Left ventricle myocardium inferior (tissue), 1 donor: ENCODE measurements around the gene LTBP4. TPM values are rescaled to one million over a fixed set of nuclear protein-coding genes. Genes with fewer than 3 reads are reported as not detected.

Experiments used
- DNase-seq: peaks from one replicate; pipeline ENCODE4 v3.0.0-alpha.2; 2020
- H3K27ac ChIP-seq: fragments of 200-600 bp; replicated peaks from 2 replicates; pipeline ENCODE4 v1.8.0; 2021
- H3K27me3 ChIP-seq: fragments of 200-600 bp; 2 replicates; pipeline ENCODE4 v1.8.0; 2021; ENCODE audit warnings: low read depth
- H3K36me3 ChIP-seq: fragments of 200-600 bp; 2 replicates; pipeline ENCODE4 v1.8.0; 2021
- H3K4me1 ChIP-seq: fragments of 200-600 bp; 2 replicates; pipeline ENCODE4 v1.8.0; 2021
- H3K4me3 ChIP-seq: fragments of 200-600 bp; 2 replicates; pipeline ENCODE4 v1.8.0; 2021; ENCODE audit warnings: mild to moderate bottlenecking, moderate library complexity
- H3K9me3 ChIP-seq: fragments of 200-600 bp; replicated peaks from 2 replicates; pipeline ENCODE4 v1.8.0; 2021
- intact Hi-C: fragments of 100-400 bp; cut with micrococcal nuclease; formaldehyde crosslinking; loops from one replicate; pipeline ENCODE4 v1.11.0; 2022
- total RNA-seq: library from RNA; stranded (reverse); fragmentation: NEBNext Ultra II Directional; extraction: Animal tissue kit (Norgen Biotek cat#: 25700); gene quantifications from one replicate; pipeline ENCODE4 v1.2.1, GENCODE V29; 2021
- TF ChIP-seq, protein P1 (sequence below): fragments of 200-600 bp; IDR thresholded peaks from 2 replicates; pipeline ENCODE4 v1.8.0; 2021; ENCODE audit warnings: antibody characterized with exemption, mild to moderate bottlenecking, borderline replicate concordance
- donor health status: DM: no; HTN: yes; CAD: no; lungs with severe emphysema.

LTBP4 gene
- total RNA-seq, 1 donor from 2014 or later: 260 TPM

DNA sequence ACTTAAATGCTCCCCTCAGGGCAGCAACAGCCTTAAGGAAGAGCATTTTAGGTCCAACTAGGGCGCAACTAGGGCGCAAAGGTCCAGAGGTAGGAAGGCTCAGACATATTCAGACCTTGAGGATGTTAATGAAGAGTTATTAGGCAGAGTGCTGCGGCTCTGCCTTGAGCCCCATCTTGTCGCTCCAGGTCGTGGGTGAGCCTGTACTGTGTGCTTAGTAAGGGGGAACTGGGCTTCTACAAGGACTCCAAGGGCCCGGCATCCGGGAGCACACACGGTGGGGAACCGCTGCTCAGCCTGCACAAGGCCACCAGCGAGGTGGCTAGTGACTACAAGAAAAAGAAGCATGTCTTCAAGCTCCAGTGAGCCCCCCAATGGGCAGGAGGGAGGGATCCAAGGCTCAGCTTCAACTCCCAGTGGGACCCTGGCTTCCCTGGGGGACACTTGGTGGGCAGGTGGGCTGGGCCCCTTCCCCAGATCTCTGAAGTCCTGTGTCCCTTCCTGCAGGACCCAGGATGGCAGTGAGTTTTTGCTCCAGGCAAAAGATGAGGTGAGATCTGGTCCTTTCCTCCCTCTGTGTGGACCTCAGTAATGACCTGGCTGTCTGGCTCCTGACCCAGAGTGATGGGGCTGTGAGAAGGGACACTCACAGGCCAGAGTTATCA lies 29.2 kb upstream of the LTBP4 start:
- peaks cover 19% of the 10 kb centered on the region for H3K27me3 ChIP-seq

DNA sequence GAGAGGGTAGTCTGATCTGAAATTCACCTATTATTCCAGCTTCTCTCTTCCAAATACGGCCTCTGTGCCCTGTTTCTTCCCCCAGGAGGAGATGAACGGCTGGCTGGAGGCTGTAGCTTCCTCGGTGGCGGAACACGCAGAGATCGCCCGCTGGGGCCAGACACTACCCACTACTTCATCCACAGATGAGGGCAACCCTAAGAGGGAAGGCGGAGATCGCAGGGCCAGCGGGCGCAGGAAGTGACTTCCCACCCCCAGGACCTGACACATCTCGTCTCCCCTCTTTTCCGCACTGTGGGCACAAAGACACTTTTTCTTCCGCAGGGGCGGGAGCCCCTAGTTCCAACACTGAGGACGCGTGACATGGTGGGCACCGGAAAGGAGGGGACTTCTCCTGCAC lies 25.8 kb upstream of the LTBP4 start:
- TF ChIP-seq, protein P1, sequence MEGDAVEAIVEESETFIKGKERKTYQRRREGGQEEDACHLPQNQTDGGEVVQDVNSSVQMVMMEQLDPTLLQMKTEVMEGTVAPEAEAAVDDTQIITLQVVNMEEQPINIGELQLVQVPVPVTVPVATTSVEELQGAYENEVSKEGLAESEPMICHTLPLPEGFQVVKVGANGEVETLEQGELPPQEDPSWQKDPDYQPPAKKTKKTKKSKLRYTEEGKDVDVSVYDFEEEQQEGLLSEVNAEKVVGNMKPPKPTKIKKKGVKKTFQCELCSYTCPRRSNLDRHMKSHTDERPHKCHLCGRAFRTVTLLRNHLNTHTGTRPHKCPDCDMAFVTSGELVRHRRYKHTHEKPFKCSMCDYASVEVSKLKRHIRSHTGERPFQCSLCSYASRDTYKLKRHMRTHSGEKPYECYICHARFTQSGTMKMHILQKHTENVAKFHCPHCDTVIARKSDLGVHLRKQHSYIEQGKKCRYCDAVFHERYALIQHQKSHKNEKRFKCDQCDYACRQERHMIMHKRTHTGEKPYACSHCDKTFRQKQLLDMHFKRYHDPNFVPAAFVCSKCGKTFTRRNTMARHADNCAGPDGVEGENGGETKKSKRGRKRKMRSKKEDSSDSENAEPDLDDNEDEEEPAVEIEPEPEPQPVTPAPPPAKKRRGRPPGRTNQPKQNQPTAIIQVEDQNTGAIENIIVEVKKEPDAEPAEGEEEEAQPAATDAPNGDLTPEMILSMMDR: no peak
- peaks cover 9% of the 10 kb centered on the region for H3K36me3 ChIP-seq
- H3K9me3 ChIP-seq: no peaks in the 10 kb centered on the region
- H3K27ac ChIP-seq: no peak overlapping the region
- H3K27me3 ChIP-seq: no peaks in the 10 kb centered on the region
- H3K4me1 ChIP-seq: peaks cover 24% of the 10 kb centered on the region
- intact Hi-C loops: no loop called here
- DNase-seq: no peak
- H3K4me3 ChIP-seq: no peak overlapping the region

More for the DNA sequence above, 29.2 kb upstream of the LTBP4 start:
- no peaks in the 10 kb centered on the region for H3K36me3 ChIP-seq
- TF ChIP-seq, protein P1: no peak
- H3K27ac ChIP-seq: no peak overlapping the region
- no peak for DNase-seq
- no peak overlapping the region for H3K4me3 ChIP-seq
- intact Hi-C loops: no loop called here
- peaks cover 24% of the 10 kb centered on the region for H3K4me1 ChIP-seq
- H3K9me3 ChIP-seq: no peaks in the 10 kb centered on the region

DNA sequence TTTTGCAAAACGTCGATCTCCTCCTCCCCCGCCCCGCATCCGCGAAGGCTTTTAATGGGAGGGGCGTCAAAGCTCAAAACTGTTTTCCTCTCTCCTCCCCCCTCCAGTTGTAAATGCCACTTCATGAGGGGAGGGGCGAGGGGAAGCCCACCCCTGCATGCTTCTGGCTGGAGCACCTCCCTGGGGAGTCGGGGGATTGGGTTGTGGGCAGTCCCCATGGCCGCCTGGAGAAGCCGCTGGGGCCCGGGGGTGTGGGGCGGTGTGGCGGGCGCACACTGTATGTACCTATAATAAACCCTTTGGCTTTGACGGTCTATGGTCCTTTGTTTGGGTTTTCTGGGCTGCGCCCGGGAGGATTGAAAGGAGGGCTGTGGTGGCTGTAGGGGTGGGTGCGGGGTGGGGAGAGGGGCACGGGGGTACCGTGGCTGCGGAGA lies 25.0 kb upstream of the LTBP4 start:
- TF ChIP-seq, protein P1: no peak
- H3K27ac ChIP-seq: peak overlapping the region; percentile 90
- H3K4me3 ChIP-seq: peak overlapping the region; percentile 81
- H3K9me3 ChIP-seq: no peaks in the 10 kb centered on the region
- H3K27me3 ChIP-seq: no peaks in the 10 kb centered on the region
- H3K4me1 ChIP-seq: peaks cover 24% of the 10 kb centered on the region
- intact Hi-C loops: no loop called here
- DNase-seq: no peak
- H3K36me3 ChIP-seq: peaks cover 17% of the 10 kb centered on the region

DNA sequence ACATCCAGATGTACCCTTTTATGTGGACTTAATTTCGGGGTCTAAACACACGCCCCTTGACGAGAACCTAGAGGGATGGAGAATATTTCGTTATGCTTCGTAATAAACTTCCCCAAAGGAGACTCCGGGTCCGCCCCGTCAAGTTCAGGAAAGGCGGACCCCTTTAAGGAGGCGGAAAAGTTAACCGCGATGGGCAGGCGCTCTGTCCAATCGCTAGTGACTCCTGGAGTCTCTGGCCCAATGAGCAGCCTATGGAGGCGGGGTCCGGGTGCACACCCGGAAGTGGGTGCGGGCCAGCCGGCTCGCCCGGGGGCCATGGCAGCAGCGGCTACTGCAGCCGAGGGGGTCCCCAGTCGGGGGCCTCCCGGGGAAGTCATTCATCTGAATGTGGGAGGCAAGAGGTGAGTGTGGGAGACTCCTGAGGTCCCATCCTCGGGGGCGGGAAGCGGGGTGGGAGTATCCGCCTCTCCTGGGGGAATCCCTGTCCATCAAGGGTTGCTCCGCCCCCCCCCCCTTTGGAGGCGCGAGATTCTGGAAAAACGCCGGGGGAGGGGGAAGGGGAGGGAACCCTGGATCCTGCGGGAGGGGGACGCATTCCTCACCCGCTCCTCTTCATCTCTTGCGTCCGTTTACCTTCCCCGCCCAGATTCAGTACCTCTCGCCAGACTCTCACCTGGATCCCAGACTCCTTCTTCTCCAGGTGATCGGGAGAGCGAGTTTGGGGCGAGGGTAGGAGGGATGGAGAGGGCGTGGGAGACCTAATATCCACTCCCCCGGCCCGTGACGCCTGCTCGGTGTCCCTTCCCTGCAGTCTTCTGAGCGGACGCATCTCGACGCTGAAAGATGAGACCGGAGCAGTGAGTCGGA lies 24.4 kb upstream of the LTBP4 start, which contains the start of gene SHKBP1:
TSS of gene SHKBP1 (plus strand) at position 289 of the 867 bp plus-strand sequence. CDS start at position 316, 27 bp downstream.
- intact Hi-C loops: no loop called here
- H3K27me3 ChIP-seq: no peaks in the 10 kb centered on the region
- TF ChIP-seq, protein P1: no peak
- H3K27ac ChIP-seq: peak within 1 kb of the TSS; percentile 90
- H3K4me3 ChIP-seq: peak within 1 kb of the TSS; percentile 81
- no peaks in the 10 kb centered on the region for H3K9me3 ChIP-seq
- H3K4me1 ChIP-seq: peaks cover 24% of the 10 kb centered on the region
- peak; percentile 95 for DNase-seq
- H3K36me3 ChIP-seq: peaks cover 24% of the 10 kb centered on the region

DNA sequence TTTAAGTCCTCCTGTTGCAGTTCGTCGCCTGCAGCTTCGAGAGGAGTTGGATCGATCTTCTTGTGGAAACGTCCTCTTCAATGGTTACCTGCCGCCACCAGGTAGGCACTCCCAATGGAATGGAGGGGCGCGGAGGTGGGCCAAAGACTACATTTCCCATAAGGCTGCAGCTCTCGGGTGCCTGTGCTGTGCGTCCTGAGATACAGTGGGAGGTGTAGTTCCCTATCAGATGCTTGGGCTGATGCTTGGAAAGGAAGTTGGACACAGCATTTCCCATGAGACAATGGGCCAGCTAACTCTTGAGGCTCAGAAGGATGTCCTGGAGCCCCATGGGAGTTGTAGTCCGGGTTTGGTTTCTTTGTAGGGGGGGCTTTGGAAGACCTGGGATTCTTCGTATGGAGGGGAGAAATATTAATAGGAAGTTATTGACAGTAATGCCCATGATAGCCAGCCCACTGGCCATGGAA lies 22.7 kb upstream of the LTBP4 start:
- no peaks in the 10 kb centered on the region for H3K27me3 ChIP-seq
- TF ChIP-seq, protein P1: no peak
- no peak overlapping the region for H3K27ac ChIP-seq
- H3K9me3 ChIP-seq: no peaks in the 10 kb centered on the region
- H3K4me3 ChIP-seq: peak overlapping the region; percentile 2
- DNase-seq: no peak
- H3K4me1 ChIP-seq: peaks cover 24% of the 10 kb centered on the region
- H3K36me3 ChIP-seq: peaks cover 40% of the 10 kb centered on the region
- intact Hi-C loops: no loop called here
